GF-D8 (cell line): ENCODE measurements around the gene MTIF3.

Experiments used
- DNase-seq: peaks from one replicate; lab custom pipeline; 2025; lab: John Stamatoyannopoulos, UW

Gene MTIF3

GRCh38 chr13:27449936-27450828 lies at the start of gene MTIF3:
TSS of gene MTIF3 (minus strand) at chr13:27450564. CDS start at chr13:27440448, 10,116 bp downstream.
- peak; percentile 95 for DNase-seq

GRCh38 chr13:27497563-27498230 lies 47.3 kb upstream of the MTIF3 start:
- no peak for DNase-seq

GRCh38 chr13:27496536-27497273 lies 46.3 kb upstream of the MTIF3 start:
- no peak for DNase-seq

GRCh38 chr13:27496006-27496405 lies 45.6 kb upstream of the MTIF3 start:
- no peak for DNase-seq

GRCh38 chr13:27495551-27495950 lies 45.2 kb upstream of the MTIF3 start:
- DNase-seq = no peak

- DNase-seq = no peak
Measured at GRCh38 chr13:27493981-27494380, 43.6 kb upstream of the MTIF3 start.

- DNase-seq = no peak
Measured at GRCh38 chr13:27489456-27489855, 39.1 kb upstream of the MTIF3 start.

GRCh38 chr13:27487776-27488175 lies 37.4 kb upstream of the MTIF3 start:
- no peak for DNase-seq

- DNase-seq = no peak
Measured at GRCh38 chr13:27483421-27483820, 33.1 kb upstream of the MTIF3 start.

GRCh38 chr13:27482983-27483382 lies 32.6 kb upstream of the MTIF3 start:
- DNase-seq = no peak

- no peak for DNase-seq
Measured at GRCh38 chr13:27481766-27482165, 31.4 kb upstream of the MTIF3 start.

- DNase-seq = no peak
Measured at GRCh38 chr13:27476943-27477703, 26.8 kb upstream of the MTIF3 start.

- DNase-seq = no peak
Measured at GRCh38 chr13:27474751-27475268, 24.4 kb upstream of the MTIF3 start.

- DNase-seq = no peak
Measured at GRCh38 chr13:27472941-27473340, 22.6 kb upstream of the MTIF3 start.

- DNase-seq = no peak
Measured at GRCh38 chr13:27472441-27472840, 22.1 kb upstream of the MTIF3 start.

- DNase-seq = no peak
Measured at GRCh38 chr13:27470075-27470820, 19.9 kb upstream of the MTIF3 start.

- DNase-seq = no peak
Measured at GRCh38 chr13:27466513-27466912, 16.1 kb upstream of the MTIF3 start.

- no peak for DNase-seq
Measured at GRCh38 chr13:27465611-27466010, 15.2 kb upstream of the MTIF3 start.

- DNase-seq = no peak
Measured at GRCh38 chr13:27463500-27463899, 13.1 kb upstream of the MTIF3 start.

GRCh38 chr13:27461940-27462584 lies 11.7 kb upstream of the MTIF3 start:
- DNase-seq = no peak
